Natural killer cell (primary cell): ENCODE results near the gene AFG3L2. TPM values are rescaled to one million over a fixed set of nuclear protein-coding genes. Genes with fewer than 3 reads are reported as not detected.

ENCODE experiments used
- ATAC-seq, 3 donors: fragments of 150-1000 bp in 2 of 3; fragments of 200-7000 bp in 1 of 3; cut with Tn5 transposase; 1 replicate in 1 of 3; 2 replicates in 2 of 3; pipeline ENCODE4 v1.10.0; 2021; ENCODE audit warnings: mild to moderate bottlenecking in 2 of 3, moderate library complexity in 2 of 3
- DNase-seq, 2 donors: peaks; one replicate each; pipeline versions ENCODE4 v3.0.0 to v3.0.0-alpha.2; 2013 to 2021; ENCODE audit warnings: mixed read lengths in 1 of 2
- H3K27ac ChIP-seq: one replicate; pipeline ENCODE4 v1.5.1; 2013; ENCODE audit warnings: mild to moderate bottlenecking, low read length
- H3K27me3 ChIP-seq: one replicate; pipeline ENCODE4 v1.6.1; 2013; ENCODE audit warnings: low read length; ENCODE audit not compliant: control insufficient read depth, insufficient read depth
- H3K36me3 ChIP-seq: one replicate; pipeline ENCODE4 v1.6.1; 2013; ENCODE audit warnings: low read length; ENCODE audit not compliant: control insufficient read depth, insufficient read depth
- H3K4me1 ChIP-seq: one replicate; pipeline ENCODE4 v1.6.1; 2013; ENCODE audit warnings: low read length; ENCODE audit not compliant: control insufficient read depth, insufficient read depth
- H3K4me3 ChIP-seq: one replicate; pipeline ENCODE4 v1.5.1; 2013; ENCODE audit warnings: low read length
- H3K9me3 ChIP-seq: one replicate; pipeline ENCODE4 v1.6.1; 2013; ENCODE audit warnings: low read length; ENCODE audit not compliant: control insufficient read depth, insufficient read depth
- H3K27ac Mint-ChIP-seq, 2 donors: one replicate each; pipeline ENCODE4 v1.8.0; 2022; ENCODE audit warnings: mild to moderate bottlenecking in 2 of 2, mixed read lengths in 2 of 2, moderate library complexity in 1 of 2
- H3K27me3 Mint-ChIP-seq, 2 donors: one replicate each; pipeline ENCODE4 v1.8.0; 2022; ENCODE audit warnings: low read depth in 2 of 2, mixed read lengths in 2 of 2
- H3K36me3 Mint-ChIP-seq: one replicate; pipeline ENCODE4 v1.8.0; 2022; ENCODE audit warnings: mixed read lengths
- H3K4me1 Mint-ChIP-seq, 2 donors: one replicate each; pipeline ENCODE4 v1.8.0; 2022; ENCODE audit warnings: mixed read lengths in 2 of 2
- H3K4me3 Mint-ChIP-seq: one replicate; pipeline ENCODE4 v1.8.0; 2022; ENCODE audit warnings: mild to moderate bottlenecking, moderate library complexity, mixed read lengths
- H3K9me3 Mint-ChIP-seq, 2 donors: one replicate each; pipeline ENCODE4 v1.8.0; 2022; ENCODE audit warnings: mixed read lengths in 2 of 2
- WGBS: methylation state at CpG from one replicate; pipeline ENCODE4 v1.1.7; 2013; ENCODE audit warnings: missing lambda C conversion rate; ENCODE audit not compliant: insufficient coverage; 5-methylcytosine and 5-hydroxymethylcytosine counted together
- intact Hi-C: fragments of 100-400 bp; cut with micrococcal nuclease; formaldehyde crosslinking; loops from one replicate; pipeline ENCODE4 v1.14.2; 2022
- total RNA-seq, 4 donors: library from RNA; stranded (reverse); fragments of 120-200 nt in 1 of 4; gene quantifications; one replicate each; pipeline versions ENCODE4 v1.2.3 to v1.2.4, GENCODE V29; 2013 to 2022
- TF ChIP-seq, protein P1 (sequence below): fragments of 200-600 bp; IDR thresholded peaks from one replicate; pipeline ENCODE4 v1.8.0; 2022; ENCODE audit warnings: antibody characterized with exemption

AFG3L2 gene
- total RNA-seq, 3 donors from 2014 or later (not counting 1 experiment from before 2014, with no cell fraction given) = 31.9 to 36.4 (median 35.9) TPM

DNA sequence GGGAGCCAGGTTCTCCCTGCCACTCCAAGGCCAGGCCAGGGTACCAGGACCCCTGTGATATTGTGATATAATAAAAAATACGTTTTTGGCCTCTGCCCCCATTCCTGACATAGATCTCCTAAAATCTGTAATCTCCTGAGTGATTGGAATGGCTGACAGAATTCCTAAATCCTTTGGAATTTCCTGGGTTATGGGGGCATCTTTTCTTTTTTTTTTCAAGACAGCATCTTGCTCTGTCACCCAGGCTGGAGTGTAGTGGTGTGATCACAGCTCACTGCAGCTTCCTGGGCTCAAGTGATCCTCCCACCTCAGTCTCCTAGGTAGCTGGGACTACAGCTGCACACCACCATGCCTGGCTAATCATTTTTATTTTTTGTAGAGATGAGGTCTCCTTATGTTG, 95.2 kb downstream of the AFG3L2 start:
- no peaks in the 10 kb centered on the region for H3K36me3 ChIP-seq
- ATAC-seq (no peak), DNase-seq (no peak)
- no peaks in the 10 kb centered on the region for H3K27me3 ChIP-seq
- Mint-ChIP-seq H3K4me1 (no peaks in the 10 kb centered on the region), H3K4me3 (no peak overlapping the region), H3K27me3 (peaks cover 9 to 15% of the 10 kb centered on the region in 2 donors), H3K9me3 (no peaks in the 10 kb centered on the region), H3K36me3 (no peaks in the 10 kb centered on the region), H3K27ac (no peak overlapping the region)
- intact Hi-C loops = no loop called here
- H3K4me1 ChIP-seq = no peaks in the 10 kb centered on the region
- no peak overlapping the region for H3K27ac ChIP-seq
- H3K4me3 ChIP-seq = no peak overlapping the region
- WGBS = no CpG with 5 or more reads among the region's 1 CpG
- no peaks in the 10 kb centered on the region for H3K9me3 ChIP-seq
- TF ChIP-seq, protein P1, sequence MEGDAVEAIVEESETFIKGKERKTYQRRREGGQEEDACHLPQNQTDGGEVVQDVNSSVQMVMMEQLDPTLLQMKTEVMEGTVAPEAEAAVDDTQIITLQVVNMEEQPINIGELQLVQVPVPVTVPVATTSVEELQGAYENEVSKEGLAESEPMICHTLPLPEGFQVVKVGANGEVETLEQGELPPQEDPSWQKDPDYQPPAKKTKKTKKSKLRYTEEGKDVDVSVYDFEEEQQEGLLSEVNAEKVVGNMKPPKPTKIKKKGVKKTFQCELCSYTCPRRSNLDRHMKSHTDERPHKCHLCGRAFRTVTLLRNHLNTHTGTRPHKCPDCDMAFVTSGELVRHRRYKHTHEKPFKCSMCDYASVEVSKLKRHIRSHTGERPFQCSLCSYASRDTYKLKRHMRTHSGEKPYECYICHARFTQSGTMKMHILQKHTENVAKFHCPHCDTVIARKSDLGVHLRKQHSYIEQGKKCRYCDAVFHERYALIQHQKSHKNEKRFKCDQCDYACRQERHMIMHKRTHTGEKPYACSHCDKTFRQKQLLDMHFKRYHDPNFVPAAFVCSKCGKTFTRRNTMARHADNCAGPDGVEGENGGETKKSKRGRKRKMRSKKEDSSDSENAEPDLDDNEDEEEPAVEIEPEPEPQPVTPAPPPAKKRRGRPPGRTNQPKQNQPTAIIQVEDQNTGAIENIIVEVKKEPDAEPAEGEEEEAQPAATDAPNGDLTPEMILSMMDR = no peak

DNA sequence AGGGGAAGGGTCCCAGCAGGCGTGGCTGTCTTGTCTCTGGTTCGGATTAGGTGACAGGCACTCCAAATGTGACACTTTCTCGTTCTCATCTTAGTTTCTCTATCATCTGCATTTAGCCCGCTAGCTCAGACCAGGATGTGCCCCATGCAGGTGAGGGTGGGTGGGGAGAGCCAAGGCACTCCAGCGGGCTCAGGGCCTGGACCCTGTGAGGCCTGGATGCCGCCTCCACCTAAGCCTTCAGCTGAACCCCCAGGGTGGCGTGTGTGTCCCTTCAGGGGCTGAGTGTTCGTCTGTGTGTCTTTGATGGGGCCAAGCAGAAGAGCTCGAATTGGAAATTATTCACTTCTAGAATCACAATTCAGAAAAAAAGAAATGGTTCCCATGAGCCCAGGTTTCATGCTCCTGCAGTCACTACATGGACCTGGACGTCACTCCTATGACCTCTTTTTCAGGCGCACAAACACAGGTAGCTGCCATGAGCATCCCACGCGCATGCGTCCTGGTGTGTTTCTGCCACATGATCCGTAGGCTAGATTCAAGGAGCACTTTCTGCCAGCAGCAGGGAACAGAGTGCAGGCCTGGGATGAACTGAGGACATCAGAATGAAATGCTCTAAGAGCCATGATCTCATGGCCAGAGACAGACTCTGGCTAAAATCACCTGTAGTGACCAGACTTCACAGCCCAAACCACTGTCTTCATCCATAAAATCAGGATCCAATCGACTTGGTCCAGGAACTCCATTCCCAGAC, 97.1 kb downstream of the AFG3L2 start:
- Histone ChIP-seq H3K36me3 (no peaks in the 10 kb centered on the region), H3K27ac (no peak overlapping the region), H3K27me3 (no peaks in the 10 kb centered on the region), H3K4me1 (no peaks in the 10 kb centered on the region), H3K9me3 (no peaks in the 10 kb centered on the region), H3K4me3 (no peak overlapping the region)
- Mint-ChIP-seq H3K4me1 (no peaks in the 10 kb centered on the region), H3K27me3 (peaks cover 9 to 13% of the 10 kb centered on the region in 2 donors), H3K9me3 (no peaks in the 10 kb centered on the region), H3K4me3 (no peak overlapping the region), H3K36me3 (no peaks in the 10 kb centered on the region), H3K27ac (no peak overlapping the region)
- TF ChIP-seq, protein P1 = no peak
- ATAC-seq (no peak), DNase-seq (no peak)
- WGBS = 90% methylated on average over 16 of the region's 16 CpGs
- intact Hi-C loops = no loop called here

Other genes starting within 250 kb of the AFG3L2 start
- gene CIDEA, start 122.9 kb downstream of the AFG3L2 start, total RNA-seq = not detected
- gene TUBB6, start 69.0 kb downstream of the AFG3L2 start, total RNA-seq = 1 to 10 TPM in 2 of 3 donors, under 1 TPM in 1; 0.97 to 3.2 (median 2.8) TPM
- not detected for gene PRELID3A, start 30.7 kb upstream of the AFG3L2 start, total RNA-seq